Left cardiac atrium (tissue), 4 donors: ENCODE results near the gene RNF26. TPM values are rescaled to one million over a fixed set of nuclear protein-coding genes. Genes with fewer than 3 reads are reported as not detected.

Source experiments
- ATAC-seq, 2 donors: fragments of 200-7000 bp; cut with Tn5 transposase; one replicate each; pipeline ENCODE4 v1.9.1; 2020; ENCODE audit warnings: mild to moderate bottlenecking in 2 of 2, moderate library complexity in 2 of 2
- DNase-seq: peaks from one replicate; pipeline ENCODE4 v3.0.0-alpha.2; 2020
- intact Hi-C, 2 donors: fragments of 100-400 bp; cut with DNase I; formaldehyde crosslinking; loops; one replicate each; pipeline versions ENCODE4 v1.14.1 to v1.15.1; 2022 to 2023
- long read RNA-seq: library from polyadenylated mRNA; unstranded; transcript quantifications from one replicate; pipeline ENCODE4 v2.0.0, GENCODE V29; 2021
- total RNA-seq, 2 donors: library from RNA; stranded (reverse); fragmentation: NEBNext Ultra II Directional; extraction: Animal tissue kit (Norgen Biotek cat#: 25700); gene quantifications; one replicate each; pipeline ENCODE4 v1.2.1, GENCODE V29; 2021
- donor health status: DM: no; HTN: yes; CAD: no.
- donor health status: DM: no; HTN: yes; CAD: no; lungs with severe emphysema.
- donor health status: DM: yes; HTN: yes; CAD: no.
- donor health status: Dilated cardiomyopathy.

RNF26 gene
- 10 to 100 TPM; 13.2 to 14.1 TPM for total RNA-seq
- long read RNA-seq, transcript RNF26-201 (1 exons, 2,787 nt) = major isoform, 21 of 21 reads
- long read RNA-seq, partial matches to known transcripts = 0 of 21 reads
- long read RNA-seq, other reads (novel, unspliced or antisense) = 0 of 21 reads

- ATAC-seq (peak; percentile 95), DNase-seq (peak; percentile 94)
- intact Hi-C loops = no loop called here
Observed at GRCh38 chr11:119334174-119334930, at the start of gene RNF26. Gene RNF26, plus strand, starts transcription at chr11:119334527. Its CDS starts 596 bp downstream, at chr11:119335123.

- intact Hi-C loops = loop anchor here in 1 of 2 donors (10.0 kb wide), 1 partner anchor 81 kb away; the partner anchor contains the start of gene CBL
- DNase-seq (no peak), ATAC-seq (no peak)
Observed at GRCh38 chr11:119285431-119285830, 48.9 kb upstream of the RNF26 start.

DNA sequence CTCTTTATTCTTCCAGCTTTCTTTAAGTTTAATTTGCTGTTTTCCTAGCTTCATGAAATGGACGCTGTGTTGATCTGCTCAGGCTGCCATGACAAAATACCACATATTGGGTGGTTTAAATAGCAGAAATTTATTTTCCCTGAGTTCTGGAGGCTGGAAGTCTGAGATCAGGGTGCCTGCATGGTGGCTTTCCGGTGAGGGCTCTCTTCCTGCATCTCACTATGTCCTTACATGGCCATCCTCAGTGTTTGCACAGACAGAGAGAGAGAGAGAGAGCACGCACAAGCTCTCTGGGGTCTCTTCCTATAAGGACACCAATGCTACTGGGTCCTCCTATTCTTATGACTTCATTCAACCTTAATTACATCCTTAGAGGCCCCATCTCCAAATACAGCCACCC is 46.1 kb upstream of the RNF26 start:
- intact Hi-C loops = loop anchor here in 1 of 2 donors (10.0 kb wide), 1 partner anchor 83 kb away; the partner anchor contains the start of gene CBL
- DNase-seq (no peak), ATAC-seq (no peak)

DNA sequence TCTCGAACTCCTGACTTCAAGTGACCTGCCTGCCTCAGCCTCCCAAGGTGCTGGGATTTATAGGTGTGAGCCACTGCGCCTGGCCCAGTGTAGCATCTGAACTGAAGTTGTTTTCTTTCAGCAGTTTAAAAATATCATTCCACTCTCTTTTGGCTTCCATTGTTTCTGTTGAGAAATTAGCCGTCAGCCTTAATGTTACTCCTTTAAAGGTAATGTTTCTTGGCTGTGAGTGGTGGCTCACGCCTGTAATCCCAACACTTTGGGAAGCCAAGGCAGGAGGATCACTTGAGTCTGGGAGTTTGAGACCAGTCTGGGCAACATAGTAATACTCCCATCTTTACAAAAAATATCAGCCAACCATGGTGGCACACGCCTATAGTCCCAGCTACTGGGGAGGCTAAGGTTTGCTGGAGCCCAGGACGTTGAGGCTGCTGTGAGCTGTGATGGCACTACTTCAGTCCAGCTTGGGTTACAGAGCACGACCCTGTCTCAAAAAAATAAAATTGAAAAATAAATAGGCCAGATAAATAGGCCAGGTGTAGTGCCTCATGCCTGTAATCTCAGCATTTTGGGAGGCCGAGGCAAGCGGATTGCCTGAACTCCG is 43.3 kb upstream of the RNF26 start:
- intact Hi-C loops = no loop called here
- ATAC-seq = no peak
- DNase-seq = no peak

- DNase-seq = no peak
- no peak for ATAC-seq
- intact Hi-C loops = no loop called here
Observed at GRCh38 chr11:119293461-119293860, 40.9 kb upstream of the RNF26 start.

- ATAC-seq (no peak), DNase-seq (no peak)
- intact Hi-C loops = no loop called here
Observed at GRCh38 chr11:119295178-119295577, 39.1 kb upstream of the RNF26 start.

GRCh38 chr11:119297938-119298337 is 36.4 kb upstream of the RNF26 start:
- no peak for ATAC-seq
- no peak for DNase-seq
- intact Hi-C loops = no loop called here

DNA sequence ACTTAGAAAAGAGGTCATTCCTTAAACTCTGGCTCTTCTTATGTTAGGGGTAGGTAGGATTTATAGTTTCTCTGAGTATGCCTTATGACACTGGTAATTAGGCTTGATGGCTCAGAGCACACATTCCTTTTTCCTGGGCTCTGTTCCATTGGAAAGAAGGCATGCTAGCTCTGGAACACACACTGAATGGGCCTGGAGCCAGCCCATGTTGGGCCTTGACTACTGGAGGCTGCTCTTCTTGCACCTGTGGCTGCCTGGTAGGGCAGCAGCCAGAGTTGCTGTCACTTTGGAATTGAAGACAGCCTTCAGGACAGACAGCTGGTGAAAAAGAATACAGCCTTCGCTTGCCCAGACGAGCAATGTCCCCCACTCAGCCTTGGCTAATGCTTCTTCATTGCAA is 35.6 kb upstream of the RNF26 start:
- peak; percentile 81 to 92 for ATAC-seq
- intact Hi-C loops = no loop called here
- no peak for DNase-seq

GRCh38 chr11:119299416-119299815 is 34.9 kb upstream of the RNF26 start:
- DNase-seq (no peak), ATAC-seq (no peak)
- intact Hi-C loops = no loop called here

GRCh38 chr11:119300198-119300964 is 33.9 kb upstream of the RNF26 start:
- DNase-seq = no peak
- peak; percentile 21 to 28 for ATAC-seq
- intact Hi-C loops = no loop called here

DNA sequence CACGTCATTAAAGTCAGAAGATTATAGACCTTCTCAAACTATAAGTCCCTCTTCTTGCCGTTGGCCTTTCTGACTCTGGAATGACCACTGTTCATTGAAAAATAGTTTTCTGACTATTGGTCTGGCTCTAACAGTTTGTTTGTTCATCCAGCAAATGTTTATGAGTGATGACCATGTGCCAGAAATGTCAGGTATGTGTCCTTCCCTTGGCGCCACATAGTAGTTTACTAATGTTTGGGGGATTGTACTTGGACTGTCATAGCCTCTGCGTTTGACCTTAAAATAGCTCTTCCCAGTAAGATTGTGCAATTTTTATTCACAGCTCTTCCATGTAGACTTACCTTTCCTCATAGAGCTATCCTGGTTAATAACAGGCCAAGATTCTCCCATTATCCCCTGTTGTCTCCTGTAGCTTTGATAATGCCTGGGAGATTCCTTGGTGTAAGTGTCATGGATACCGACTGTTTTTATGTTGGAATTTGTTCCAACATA is 31.1 kb upstream of the RNF26 start:
- DNase-seq = no peak
- intact Hi-C loops = no loop called here
- ATAC-seq = no peak

DNA sequence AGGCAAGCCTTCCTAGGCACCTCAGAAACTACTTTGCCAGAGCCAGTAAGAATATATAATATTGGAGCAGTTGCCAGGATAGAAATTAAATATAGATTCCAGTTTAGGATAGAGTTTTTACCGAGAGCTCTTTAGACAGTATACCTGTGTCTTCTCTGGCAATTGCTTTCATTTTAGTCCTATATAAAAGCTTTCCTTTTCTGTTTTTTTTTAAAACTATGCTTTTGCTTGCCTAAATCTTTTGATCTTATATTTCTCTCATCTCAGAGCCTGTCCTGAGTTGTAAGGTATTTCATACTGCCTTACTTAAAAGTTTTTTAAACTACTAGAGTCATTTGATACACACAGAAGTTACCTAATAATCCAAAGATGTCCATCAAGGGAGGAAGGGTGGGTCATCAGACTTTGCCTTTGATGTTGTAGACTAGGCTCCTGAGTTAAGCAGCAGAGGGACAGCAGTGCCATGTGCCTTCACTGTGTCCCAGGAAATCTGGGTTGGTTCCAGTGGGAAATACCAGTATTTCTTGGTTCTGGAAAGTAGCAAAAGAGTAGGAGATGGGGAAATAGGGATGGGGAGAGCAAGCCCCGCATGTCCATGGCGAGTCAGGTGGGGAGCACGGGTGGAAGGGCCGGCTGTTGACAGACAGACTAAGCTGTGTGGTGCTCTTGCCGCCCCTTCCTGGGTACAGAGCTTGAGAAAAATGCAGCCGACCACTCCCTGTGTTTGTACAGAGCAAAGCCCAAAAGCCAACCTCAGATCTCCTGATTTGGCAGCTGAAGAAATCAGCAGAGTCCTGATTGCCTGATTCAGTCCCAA is 28.6 kb upstream of the RNF26 start:
- peak in 1 of 2 donors; percentile 17 for ATAC-seq
- DNase-seq = no peak
- intact Hi-C loops = no loop called here

- ATAC-seq (peak; percentile 30 to 86), DNase-seq (no peak)
- intact Hi-C loops = no loop called here
Observed at GRCh38 chr11:119306373-119306890, 27.9 kb upstream of the RNF26 start.

GRCh38 chr11:119307219-119307618 is 27.1 kb upstream of the RNF26 start:
- intact Hi-C loops = no loop called here
- DNase-seq (no peak), ATAC-seq (no peak)

DNA sequence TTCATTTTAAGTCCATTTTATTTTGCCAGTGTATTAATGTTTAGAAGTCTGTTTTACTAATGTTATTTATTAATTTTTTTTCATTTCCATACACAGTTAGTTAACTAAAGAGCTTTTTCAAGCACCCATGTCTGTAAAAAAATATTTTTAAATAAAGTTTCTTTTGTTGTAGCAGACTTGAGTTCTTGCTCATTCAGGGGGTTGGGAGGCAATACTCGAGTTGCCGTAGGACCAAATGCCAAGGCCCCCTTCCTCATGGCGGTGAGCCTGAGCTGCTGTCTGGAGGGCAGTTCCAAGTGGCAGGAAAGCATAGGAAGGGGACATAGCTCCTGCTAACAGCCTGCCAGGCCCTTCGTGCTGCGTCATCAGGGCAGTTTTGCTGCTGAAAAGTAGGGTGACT is 26.4 kb upstream of the RNF26 start:
- no peak for ATAC-seq
- DNase-seq = no peak
- intact Hi-C loops = no loop called here

GRCh38 chr11:119309411-119309810 is 24.9 kb upstream of the RNF26 start:
- ATAC-seq (no peak), DNase-seq (no peak)
- intact Hi-C loops = no loop called here

DNA sequence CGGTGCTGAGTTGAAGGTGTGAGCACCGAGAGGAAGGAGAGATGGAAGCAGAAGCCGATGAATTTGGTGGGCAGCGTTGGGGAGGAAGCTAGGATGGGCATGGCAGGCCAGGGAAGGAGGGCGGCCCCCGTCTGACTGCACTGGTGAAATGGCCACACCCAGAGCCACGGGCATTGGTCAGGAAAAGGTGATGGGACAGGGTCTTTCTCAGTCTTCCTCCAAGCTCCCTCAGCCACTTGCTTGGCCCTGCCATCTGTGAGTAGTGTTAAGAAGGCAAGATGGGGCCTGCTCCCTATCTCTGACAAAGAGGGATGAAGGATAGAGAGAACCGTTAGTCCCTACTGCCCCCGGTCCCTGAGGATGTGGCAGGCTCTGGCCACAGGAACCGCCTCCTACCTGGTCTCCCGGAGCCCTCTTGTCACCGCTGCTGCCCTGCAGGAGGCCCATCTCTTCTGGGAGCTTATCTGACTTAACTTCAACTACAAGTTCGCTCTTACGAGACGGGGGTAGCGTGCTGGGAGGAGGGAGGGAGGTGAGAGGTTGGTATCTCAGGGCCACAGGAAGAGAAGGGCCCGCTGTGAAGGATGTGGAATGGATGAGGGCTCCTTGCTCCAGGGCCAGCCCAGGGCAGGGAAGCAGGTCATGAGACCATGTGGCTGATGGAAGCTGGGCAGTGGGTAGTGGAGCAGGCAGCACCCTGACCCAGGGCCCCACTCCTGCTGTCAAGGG is 24.2 kb upstream of the RNF26 start:
- DNase-seq (no peak), ATAC-seq (no peak)
- intact Hi-C loops = no loop called here

DNA sequence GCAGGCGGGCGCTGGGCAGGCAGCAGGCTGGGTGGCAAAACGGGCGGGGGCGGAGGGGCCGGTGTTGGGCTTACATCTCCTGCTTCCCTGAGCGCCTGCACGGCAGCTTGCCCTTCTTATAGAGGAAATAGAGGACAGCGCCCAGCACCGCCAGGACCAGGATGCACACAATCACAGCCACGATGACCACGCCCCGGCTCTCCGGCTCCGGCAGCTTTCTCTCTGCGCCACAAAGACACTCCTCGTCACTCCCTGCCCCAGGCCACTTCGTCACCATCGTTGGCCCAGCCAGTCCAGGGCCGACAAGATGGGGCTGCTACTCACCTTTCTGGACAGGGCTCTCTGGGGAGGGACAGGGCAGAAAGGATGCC is 23.7 kb upstream of the RNF26 start:
- intact Hi-C loops = no loop called here
- DNase-seq (no peak), ATAC-seq (no peak)
